GM19025 (cell line): ENCODE data around the gene RGS11.

ENCODE experiments used
- ATAC-seq: cut with Tn5 transposase; IDR thresholded peaks from one replicate; pipeline ENCODE4 v1.9.1; 2021; ENCODE audit warnings: mild to moderate bottlenecking, low read depth, moderate library complexity; ENCODE audit not compliant: unreplicated experiment

RGS11 gene

DNA sequence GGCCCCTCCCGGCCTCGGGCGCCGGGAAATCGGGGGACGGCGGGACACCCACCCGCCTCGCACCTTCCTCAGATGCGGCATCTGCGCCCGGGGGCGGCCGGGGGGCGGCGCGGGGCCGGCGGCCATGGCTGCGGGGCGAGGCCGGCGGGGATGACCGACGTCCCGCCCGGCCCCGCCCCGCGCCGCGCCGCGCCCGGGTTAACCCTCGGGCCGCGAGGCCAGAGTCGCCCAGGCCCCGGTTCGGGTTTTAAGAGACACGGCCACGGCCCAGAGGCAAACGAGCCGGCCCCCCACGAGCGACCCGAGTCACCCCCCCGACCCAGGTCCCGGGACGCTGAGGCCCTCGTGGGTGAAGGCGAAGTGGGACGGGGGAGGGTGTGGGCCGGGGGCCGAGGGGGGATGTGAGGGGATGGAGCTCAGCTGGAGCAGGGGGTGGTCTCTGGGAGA is at the start of gene RGS11:
Gene RGS11 (minus strand): TSS at position 159 of the 447 bp plus-strand sequence. CDS start 33 bp downstream, at position 126.
- no peak for ATAC-seq

DNA sequence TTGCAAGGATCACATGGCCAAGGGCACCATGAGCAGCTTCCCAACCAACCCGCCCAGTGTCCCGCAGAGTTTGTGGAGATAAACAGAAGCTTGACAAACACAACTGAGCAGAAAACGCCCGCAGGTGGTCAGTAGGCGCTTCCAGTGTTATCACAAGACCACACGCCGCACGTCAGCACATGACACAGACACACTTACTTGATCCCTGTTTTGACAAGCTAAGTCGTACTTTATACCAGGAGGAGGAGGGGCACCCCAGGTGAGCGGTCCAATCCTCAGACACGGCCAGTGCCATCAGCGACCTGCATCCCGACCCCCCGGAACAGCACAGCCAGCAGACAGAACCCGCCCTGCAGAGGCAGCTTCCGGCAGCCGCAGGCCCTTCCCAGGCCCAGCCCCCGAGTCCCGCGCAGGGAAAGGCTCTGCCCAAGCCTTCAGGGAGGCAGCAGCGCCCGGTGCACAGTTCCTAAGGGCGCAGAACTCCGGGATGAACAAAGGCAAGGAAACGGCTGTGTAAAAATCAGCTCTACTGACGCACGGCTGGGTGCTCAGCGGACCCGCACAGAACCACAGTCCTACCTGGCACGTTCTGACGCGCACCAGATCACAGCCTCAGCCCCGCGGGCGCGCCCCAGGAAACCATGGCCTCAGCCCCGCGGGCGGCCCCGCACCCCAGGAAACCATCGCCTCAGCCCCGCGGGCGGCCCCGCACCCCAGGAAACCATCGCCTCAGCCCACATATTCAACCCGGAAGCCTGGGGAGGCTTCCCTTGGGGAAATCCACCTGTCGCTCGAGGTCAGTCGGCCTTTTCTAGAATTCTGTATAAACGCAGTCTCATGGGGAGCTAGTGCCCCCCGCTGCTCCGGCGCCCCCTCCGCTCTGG is 48.9 kb upstream of the RGS11 start:
- no peak for ATAC-seq

DNA sequence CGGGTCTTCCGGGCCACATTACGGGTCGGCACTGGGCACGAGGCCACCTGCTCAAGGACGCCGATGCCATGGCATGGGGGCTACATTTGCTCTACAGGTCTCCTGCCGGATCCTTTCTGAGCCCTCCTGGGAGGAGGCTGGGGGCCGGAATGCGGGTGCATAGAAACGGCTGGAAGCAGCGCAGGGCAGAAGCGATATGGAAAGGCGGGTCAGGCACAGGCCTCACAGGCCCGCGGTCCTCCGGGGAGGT is 48.4 kb upstream of the RGS11 start:
- ATAC-seq, result no peak

DNA sequence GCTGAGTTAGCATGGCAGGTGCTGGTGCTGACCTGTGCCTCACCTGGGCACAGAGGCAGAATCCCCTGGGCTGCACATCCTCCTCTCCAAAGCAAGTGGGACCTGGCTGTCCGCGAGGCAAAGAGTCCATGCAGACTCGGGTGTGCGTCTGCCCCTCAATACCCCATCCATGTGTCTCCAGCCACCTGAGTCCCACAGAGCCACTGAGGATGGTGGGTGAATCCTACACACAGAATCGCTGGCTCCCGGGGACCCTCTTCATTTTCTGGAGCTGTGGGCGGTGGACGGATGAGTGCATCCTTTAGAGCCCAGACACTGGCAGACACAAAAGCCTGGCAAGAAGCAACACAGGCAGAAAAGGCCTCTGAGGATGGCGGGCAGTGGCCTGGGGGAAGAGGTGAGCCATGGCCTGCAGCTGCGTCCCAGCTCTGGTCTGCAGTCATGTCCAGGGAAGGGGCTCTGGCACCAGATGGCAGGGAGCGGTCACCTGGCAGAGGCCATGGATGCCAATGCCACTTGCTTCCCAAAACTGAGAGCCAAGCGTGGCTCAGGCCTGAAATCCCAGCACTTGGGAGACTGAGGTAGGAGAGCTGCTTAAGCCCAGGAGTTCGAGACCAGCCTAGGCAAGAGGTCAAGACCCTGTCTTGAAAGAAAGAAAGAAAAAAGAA is 46.9 kb upstream of the RGS11 start:
- ATAC-seq, result no peak

DNA sequence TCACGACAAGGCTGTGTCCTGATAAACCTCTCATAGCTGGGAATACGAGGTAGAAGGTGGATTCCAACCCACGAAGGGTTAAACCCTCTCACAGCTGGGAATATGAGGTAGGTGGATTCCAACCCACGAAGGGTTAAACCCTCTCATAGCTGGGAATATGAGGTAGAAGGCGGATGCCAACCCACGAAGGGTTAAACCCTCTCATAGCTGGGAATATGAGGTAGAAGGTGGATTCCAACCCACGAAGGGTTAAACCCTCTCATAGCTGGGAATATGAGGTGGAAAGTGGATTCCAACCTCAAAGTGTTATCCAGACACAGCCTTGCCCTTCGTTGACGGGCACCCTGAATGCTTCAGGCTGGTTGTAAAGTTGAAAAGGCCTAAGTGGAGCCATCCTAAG is 45.8 kb upstream of the RGS11 start:
- ATAC-seq, result no peak

DNA sequence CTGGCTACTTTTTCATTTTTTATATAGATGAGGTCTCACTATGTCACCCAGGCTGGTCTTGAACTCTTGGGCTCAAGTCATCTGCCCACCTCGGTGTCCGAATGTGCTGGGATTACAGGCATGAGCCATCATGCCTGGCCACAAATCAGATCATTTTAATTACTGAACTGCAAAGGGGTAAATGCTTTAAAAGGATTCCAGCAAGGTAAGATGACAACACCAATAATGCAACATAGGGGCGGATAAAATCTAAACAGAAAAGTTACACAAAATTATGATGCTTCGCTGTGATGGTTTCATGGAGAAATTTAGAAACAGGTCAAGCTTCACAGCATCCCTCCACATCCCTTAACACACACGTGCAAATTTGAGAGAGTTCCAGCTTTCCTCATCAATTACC is 44.5 kb upstream of the RGS11 start:
- no peak for ATAC-seq

DNA sequence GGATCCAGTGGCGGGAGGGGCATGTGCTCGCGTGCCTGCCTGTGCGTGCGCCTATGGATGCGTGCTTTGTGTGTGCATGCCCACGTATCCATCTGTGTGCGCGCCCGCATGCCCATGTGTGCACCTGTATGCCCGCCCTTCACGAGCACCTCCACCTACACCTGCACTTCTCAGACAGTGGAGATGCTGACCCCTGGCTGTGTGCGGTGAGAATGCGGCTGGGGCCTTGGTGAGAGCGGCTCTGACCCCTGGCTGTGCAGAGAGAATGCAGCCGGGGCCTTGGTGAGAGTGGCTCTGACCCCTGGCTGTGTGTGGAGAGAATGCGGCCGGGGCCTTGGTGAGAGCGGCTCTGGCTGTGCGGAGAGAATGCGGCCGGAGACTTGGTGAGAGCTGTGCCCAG is 42.9 kb upstream of the RGS11 start:
- no peak for ATAC-seq

DNA sequence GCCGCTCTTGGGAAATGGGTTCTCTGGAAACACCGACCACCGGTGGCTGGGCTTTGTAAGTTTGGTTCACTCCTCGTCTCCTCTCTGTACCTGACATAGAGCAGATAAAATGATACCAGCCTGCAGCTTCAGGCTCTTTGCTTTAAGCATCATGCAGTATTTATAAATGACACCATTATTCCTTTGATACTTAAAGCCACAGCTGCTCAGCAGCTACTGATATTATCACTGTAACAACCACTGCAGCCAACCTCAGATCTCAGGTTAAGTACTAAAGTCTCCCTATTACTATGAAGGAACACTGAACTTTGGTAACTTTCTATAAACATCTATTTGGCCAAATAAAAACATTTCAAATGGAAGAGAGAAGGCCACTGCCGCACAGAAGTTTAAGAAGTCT is 41.8 kb upstream of the RGS11 start:
- ATAC-seq, result no peak

DNA sequence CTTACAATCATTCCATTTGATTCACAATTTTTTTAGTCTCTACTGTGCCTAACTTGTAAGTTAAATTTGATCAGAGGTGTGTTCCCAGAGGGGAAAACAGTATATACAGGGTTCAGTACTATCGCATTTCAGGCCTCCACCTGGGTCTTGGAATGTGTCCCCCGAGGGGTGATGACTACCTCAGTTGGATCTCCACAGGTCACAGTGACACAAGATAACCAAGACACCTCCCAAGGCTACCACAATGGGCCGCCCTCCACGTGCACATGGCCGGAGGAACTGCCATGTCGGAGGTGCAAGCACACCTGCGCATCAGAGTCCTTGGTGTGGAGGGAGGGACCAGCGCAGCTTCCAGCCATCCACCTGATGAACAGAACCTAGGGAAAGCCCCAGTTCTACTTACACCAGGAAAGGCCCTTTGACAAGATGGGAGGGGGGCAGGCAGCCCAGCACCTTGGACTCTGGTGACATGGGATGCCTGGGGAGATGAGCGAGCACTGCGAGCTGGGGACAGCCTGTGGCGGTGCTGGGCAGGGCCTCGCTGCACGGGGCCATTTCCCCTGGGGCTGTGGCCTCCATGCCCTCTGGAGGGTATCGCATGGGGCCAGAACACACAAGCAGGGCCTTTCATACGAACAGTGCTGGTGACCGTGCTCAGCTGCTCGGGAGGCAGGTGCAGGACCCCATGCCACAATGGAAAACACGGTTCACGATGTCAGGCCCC is 41.2 kb upstream of the RGS11 start:
- ATAC-seq, result no peak

DNA sequence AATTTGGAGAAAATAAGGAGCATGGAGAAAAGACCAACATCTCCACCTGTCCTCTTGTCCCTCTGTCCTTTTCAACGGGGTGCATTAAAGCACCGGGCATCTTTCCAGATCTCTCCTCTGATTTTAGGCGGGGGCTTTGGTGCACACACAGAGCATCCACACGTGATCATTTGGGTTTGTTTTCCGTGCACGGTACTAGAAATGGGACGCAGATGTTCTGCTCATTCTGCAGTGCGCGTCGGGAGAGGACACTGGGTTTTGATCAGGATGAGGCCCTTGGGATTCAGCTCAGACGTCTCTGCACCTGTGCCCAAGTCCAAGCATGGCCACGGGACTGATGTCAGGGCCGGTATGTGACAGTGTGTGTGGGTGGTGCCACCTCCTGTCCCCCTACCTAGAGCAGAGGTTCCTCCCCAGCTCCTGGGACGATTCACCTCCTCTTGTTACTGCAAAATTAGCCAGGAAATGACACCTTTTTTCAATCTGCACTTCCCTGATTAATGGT is 39.1 kb upstream of the RGS11 start:
- no peak for ATAC-seq

DNA sequence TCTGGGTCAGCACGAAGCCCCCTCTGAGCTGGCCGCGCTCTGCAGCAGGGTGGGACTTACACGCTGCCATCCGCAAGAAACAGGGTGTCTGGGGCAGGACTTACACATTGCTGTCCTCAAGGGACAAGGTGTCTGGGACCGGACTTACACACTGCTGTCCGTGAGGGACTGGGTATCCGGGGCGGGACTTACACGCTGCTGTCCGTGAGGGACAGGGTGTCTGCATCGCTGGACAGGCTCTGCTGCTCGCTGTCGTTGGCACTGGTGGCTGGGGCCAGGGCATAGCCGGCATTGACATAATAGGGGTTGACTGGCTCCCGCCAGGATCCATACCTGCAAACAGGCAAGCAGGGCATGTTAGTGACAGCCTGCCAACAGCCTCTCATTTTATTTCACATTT is 38.6 kb upstream of the RGS11 start:
- no peak for ATAC-seq

DNA sequence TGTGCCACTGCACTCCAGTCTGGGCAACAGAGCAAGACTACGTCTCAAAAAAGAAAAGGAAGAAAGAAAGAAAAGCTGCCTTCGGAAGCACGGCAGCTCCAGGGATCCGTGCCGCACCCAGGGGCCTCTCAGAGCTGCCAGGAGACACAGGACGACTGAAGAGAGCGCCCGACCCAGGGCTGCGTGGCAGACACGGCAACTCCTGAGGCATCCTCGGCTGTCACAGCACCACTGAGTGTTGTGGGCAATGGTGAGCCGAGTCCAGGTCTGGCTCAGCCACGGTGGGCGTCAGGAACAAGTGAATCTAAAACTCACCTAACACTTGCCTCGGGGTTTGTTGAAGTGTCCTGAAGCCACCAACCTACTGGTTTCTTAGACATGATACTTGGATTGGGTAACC is 36.0 kb upstream of the RGS11 start:
- ATAC-seq, result no peak

DNA sequence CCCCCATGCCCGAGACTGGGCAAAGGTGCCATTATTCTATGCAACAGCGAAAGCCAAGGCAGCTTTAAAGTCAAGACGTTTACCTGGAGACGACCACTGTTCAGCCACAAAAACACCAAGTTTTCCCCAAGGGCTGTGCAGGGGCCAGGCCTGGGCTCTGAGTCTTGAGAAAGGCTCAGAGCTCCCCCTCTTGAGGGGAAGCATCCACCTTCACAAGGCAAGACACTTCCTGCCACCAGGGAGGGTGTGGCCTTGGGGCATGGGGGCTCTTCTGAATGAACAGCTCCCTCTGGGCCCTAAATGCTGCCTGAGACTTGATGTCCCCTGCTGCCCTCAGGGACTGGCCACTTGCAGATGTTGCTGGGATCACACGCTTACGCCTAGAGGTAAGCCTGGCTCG is 33.7 kb upstream of the RGS11 start:
- ATAC-seq, result no peak

DNA sequence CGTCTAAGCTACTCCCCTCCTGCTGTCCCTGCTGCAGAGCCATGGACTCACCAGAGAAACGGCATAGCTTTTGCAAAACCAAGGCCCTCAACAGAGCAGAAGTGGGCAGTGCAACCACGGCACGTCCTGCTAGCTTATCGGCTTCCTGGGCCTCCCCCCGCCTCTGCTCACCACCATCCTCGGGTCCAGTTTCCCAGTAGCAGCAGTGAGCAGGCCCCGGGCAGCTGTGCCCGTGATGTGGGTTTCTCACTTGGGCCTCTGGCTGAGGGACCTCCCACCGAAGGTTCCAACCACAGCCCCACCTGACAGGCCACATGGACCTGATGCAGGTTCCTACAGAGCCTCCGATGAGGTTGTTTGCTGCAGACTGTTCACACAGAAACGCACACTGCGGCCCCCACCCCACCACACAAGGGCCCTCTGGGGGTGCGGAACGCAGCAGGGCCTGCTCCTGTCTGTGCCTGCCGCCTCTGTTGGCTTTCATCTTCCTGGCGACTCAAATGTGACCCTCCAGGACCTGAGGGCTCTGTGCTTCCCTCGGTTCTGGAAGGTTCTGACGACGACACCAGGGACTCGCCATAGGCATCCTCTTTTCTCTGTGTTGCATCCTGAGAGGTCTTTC is 32.1 kb upstream of the RGS11 start:
- no peak for ATAC-seq

DNA sequence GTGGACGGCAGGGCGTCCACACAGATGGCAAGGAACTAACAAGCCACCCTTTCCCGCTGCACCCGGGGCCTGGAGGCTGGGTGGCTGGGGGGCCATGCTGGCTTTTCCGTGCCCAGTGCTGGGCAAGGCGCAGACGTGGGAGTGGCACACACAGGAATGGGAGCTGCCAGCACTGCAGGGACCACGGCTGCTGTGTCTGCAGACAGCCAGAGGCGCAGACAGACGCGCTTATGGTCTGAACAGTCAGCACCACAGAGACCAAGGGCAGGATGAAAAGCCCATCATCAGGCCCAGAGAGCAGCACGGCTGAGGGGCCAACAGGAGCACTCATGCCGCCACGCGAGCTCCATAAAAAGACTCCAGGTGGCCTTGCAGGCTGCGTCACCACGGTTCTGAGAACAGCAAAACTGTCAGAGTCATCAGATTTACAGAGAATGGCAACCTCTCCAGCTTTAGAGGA is 31.2 kb upstream of the RGS11 start:
- no peak for ATAC-seq

DNA sequence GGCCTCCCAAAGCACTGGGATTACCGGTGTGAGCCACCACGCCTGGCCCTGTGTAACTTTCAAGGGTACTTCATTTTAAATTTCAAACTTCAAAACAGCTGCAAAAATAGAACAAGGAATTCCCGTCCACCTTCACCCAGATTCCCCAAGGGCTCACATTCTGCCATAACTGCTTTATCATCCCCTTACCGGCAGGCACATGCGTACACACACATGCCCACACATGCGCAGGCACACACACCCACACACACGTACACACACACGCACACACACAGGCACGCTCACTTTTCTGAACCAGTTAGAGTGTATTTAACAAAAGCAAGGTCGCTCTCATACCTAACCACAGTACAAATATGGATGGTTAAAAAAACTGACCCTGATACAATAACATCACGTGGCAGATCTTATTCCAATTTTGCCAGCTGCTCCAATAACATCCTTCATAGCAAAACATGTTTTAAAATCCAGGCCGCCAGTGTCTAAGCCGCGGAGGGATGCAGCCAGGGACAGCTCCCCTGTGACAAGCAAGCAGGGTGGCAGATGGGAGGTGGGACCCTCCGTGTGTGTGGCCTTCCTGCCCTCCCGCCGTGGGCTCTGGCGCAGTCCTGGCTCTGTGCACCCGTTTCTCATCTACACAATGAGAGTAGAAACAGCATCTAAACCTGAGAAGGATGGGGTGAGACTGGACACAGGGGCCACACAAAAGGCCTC is 30.3 kb upstream of the RGS11 start:
- no peak for ATAC-seq

DNA sequence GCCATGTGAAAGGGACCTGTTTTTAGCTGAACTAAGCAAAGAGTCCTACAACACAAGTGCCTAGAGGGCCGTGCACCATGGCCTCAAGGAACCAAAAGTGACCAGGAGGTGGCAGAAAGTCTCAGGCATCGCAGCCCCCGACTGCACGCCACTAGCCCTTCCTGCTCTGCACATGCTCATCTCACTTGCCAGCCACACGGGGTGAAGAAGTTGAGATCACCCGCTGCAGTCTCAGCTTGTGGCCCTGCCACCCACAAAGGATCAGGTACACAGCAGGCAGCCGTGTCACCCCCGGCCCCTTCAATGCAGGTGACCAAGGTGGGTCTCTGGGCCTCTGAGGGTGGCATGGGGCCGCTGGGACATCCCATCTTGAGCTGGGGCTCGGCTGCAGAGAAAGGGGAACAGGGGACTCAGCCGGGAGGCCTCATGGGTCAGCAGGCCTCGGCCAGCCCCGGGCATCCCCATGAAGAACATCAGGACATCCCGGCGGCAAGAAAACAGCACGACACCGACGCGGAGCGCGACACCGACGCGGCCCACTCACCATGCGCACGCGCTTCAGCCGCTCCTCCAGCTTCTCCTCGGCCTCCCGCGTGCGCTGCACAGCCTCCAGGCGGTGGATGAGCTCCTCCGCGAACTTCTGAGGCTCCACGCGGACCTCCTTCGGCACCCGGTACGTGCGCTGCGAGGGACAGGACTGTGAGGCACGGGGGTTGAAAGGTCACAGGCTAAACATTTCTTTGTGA is 28.2 kb upstream of the RGS11 start:
- ATAC-seq, result no peak

DNA sequence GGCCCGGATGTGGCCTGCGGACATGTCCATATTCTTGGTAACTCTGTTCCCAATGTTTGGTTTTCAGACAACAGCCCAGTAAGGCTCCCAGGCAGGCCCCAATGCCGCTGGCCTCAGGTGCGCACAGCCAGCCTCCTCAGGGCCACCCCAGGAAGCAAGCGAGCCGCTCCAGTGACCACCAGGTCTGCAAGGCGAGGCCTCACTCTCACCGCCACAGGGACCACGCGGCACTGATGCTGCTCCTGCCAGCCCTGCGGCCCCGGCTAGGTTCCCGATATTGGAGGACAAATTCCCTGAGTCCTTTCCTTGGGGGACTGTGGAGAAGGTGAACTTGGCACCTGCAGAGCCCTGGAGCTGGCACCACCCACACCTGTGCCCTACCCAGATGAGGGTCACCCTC is 26.2 kb upstream of the RGS11 start:
- no peak for ATAC-seq

DNA sequence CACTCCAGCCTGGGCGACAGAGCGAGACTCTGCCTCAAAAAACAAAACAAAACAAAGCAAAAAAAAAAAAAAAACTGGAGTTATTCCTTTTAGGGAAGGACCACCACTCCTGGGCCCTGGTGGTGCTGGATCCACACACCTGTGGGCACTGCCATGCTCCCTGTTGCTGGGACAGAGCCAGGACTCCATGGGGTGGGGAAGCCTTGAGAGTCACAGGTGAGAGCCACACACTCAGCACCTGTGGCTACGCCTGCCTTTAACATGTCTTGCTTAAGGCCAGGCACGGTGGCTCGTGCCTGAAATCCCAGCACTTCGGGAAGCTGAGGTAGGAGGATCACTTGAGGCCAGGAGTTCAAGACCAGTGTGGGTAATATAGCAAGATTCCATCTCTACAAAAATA is 25.5 kb upstream of the RGS11 start:
- no peak for ATAC-seq

DNA sequence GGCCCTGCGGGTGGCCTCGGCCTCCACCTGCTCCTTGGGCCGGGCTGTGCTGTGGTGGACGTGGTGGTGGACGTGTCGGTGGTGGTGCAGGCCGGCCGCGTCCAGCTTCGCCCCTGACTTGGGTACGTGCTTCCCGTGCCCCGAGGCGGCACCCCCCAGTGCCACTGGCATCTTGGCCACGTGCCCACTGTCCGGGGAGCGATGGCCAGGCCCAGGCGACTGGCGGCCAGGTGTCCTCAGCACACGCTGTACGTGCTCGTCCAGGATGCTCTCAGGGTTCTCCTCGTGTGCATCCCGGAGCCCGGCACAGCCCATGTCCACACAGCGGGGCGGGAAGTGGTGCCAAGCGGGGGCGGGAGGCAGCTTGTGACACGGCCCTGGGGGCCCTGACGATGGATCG is 22.1 kb upstream of the RGS11 start:
- ATAC-seq, result no peak
